MV-4-11 (cell line): ENCODE data around the gene CDKL4.
"Not testable (repeated sequence)": the region's sequence is repeated elsewhere in the genome, so short reads cannot be mapped to it uniquely, and the experiment has no call there.

Experiments used
- DNase-seq: peaks from one replicate; lab custom pipeline; 2025; lab: John Stamatoyannopoulos, UW

Gene CDKL4

DNA sequence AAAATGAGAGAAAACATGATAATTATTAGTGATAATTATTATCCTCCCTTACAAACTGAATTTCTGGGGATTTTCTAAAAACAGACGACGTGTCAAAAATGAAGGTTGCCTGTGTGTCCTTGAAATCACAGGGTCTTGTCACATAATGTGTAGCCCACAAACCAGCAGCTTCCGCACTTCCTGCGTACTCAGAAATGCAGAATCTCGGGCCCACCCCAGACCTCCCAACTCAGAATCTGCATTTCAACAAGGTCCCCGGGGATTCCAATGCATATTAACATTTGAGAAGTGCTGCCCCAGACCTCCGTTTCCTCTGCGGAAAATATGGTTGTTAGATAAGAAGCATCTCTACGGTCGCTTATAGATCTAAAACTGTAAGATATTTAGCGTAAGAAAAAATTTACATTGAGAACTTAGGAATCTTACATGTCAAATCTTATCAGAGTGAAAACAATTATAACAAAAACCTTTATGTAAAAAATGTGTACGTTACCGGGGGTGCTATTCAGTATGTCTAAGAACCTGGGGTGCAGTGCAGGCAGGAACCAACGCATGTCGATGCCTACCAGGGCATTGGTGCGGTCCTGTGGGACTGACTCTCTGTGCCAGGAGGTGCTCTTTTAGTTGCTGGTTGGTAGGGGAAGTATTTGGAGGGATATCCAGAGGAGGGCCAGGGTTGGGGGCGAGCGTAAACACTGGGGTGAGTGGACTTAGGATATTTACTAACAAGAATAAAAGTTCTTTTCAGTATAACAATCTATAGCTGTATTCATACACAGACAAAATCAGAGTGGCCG is 15.2 kb downstream of the CDKL4 start:
- DNase-seq: no peak

DNA sequence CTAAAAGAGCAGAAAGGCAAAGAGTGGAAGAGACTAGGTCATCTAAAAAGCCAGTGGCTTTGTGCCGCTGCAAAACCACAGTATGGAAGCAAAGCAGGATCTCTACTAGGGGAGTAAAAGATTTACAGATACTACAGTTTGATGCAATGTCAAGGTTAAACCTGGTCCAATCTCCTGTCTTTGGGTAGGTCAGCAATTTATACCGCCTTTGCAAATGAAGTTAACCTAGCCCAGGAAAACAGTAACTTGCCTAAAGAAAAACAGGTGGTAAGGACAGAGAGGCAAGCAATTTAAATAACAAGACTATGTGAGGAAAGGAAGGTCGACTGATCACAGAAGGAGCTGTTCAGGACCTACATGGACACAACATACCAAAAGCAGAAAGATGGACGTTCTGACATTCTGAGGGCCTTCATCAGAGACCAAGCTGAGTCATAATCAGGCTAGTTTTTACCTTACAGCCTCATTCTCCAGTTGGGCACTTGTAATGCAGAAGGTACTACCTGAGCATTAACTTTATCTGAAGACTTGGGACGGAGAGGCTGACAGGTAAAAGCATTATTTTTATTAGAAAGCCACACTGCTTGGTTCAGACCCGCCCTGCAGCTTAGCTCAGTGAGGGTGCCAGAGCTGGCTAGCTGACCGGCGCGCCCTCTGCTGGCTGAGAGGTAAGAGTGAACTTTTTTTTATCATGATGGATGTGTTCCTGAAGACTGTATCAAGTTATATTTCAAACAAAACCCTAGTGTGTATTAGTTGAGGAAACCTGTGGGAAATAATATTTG is 15.9 kb downstream of the CDKL4 start:
- DNase-seq: peak; percentile 57

DNA sequence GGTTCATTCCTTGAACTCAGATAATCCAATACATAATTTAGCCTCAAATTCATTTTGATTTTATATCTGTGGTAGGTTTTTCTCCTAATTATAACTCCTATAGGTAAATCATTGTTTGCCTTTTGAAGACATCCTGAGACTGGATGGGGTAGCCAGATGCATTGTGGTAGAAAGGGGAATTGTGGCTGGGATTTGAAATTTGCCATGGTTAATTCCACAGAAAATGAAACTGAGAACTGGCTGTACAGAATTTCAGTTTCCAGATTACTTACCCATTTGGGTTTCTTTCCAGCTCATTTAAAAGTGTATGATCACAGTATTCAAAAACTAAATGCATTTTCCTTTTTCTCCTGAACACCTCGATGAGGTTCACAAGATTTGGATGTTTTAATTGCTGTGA is 18.2 kb downstream of the CDKL4 start:
- peak; percentile 13 for DNase-seq

- DNase-seq: no peak
Observed at GRCh38 chr2:39223909-39224308, 19.9 kb downstream of the CDKL4 start.

DNA sequence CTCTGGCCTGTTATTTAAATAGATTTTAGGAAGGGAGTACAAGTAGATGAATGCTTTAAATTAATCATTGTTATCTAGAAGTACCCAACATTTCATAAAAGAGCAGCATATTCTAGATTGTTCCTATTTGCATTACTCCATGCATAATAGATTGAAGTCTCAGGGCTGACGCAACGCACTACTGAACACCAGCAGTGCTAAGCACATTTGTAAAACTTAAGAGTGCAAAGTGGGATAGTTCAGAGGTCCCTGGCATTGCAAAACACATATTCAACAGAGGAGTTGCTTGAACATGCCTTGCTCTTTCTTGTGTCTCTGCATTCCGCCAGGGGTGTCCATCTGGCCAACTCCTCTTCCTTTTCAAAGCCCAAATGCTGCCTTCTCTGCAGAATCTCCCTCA is 22.3 kb downstream of the CDKL4 start:
- no peak for DNase-seq

- DNase-seq: no peak
Observed at GRCh38 chr2:39220136-39220535, 23.6 kb downstream of the CDKL4 start.

- no peak for DNase-seq
Observed at GRCh38 chr2:39218391-39218790, 25.4 kb downstream of the CDKL4 start.

GRCh38 chr2:39217192-39217550 is 26.6 kb downstream of the CDKL4 start:
- no peak for DNase-seq

- DNase-seq: peak; percentile 37
Observed at GRCh38 chr2:39216346-39217191, 27.2 kb downstream of the CDKL4 start.

DNA sequence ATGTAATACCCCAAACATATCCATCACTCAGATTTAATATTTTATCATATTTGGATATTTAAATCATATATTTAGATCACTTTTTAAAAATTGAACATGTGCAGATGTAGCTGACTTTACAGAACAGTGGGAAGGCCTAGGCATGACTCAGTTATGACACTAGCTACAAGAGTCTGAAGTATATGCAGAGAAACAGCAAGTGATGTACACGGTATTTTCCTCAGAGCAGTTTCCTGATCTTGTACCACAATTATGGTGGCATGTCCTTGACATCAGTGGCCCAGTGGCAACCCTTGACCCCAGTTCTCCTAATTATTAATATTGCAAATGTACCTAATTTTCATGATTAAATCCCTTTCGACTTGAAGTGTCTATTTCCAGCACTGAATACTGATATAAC is 28.2 kb downstream of the CDKL4 start:
- no peak for DNase-seq

DNA sequence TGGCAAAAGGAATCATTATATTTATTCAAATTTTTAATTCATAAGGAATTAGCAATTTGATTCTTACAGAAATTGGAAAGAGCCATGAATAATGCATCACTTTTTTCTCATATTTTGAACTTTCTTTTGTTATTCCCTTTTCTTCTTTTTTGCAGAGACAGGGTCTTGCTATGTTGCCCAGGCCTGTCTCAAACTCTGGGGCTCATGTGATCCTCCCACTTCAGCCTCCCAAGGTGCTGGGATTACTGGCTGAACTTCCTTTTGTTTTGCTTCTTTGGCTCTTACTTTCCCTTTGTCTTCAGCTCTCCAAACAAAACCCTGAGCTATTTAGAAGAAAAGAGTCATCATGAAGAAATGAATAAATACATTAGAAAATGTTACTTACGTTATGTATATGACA is 30.8 kb downstream of the CDKL4 start:
- DNase-seq: no peak

GRCh38 chr2:39210846-39211245 is 32.9 kb downstream of the CDKL4 start:
- DNase-seq: no peak

GRCh38 chr2:39203382-39203781 is 40.4 kb downstream of the CDKL4 start:
- DNase-seq: no peak

- peak; percentile 1 for DNase-seq
Observed at GRCh38 chr2:39202639-39203369, 41.0 kb downstream of the CDKL4 start.

DNA sequence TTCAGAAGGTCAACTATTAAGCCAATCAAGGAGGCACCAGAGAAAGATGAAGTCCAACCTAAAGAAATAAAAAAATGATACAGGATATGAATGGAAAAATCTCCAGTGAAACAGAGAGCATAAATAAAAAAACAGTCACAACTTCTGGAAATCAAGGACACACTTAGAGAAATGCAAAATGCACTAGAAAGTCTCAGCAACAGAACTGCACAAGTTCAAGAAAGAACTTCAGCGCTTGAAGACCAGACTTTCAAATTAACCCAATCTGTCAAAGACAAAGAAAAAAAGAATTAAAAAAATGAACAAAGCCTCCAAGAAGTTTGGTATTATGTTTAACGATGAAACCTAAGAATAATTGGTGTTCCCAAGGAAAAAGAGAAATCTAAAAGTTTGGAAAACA is 46.8 kb downstream of the CDKL4 start:
- not testable (repeated sequence) for DNase-seq

DNA sequence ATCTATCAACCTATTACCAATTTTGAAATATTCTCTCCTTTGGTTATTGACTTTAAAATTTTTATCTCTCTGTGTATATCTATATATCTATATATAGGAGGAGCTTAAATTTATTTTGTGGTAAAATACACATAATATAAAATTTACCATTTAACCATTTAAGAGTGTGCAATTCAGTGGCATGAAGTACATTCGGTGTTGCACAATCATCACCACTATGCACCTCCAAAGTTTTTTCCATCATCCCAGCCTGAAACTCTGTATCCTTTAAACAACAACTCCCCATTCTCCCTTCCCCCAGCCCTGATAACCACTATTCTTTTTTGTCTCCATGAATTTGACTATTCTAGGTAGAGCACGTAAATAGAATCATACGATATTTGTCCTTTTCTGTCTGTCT is 49.1 kb downstream of the CDKL4 start:
- DNase-seq: no peak

- DNase-seq: no peak
Observed at GRCh38 chr2:39188960-39189494, 54.7 kb downstream of the CDKL4 start.

DNA sequence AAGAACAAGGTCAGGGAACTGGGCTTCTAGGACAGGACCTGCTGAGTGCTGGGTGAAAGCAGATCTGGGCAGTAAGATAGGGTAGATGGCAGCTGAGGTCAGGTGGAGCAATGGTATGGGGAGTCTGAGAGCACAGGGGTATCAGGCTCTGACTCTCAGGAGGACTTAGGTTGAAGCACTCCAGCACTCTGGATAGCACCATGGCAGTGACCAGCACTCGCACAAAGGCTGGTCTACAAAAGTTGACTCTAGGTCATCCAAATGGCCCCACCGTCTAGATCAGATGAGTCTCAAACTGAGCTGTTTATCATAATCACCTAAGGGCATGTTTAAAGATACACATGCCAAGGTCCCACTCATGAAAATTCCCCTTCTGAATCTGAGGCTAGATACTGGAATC is 60.1 kb downstream of the CDKL4 start:
- DNase-seq: no peak

DNA sequence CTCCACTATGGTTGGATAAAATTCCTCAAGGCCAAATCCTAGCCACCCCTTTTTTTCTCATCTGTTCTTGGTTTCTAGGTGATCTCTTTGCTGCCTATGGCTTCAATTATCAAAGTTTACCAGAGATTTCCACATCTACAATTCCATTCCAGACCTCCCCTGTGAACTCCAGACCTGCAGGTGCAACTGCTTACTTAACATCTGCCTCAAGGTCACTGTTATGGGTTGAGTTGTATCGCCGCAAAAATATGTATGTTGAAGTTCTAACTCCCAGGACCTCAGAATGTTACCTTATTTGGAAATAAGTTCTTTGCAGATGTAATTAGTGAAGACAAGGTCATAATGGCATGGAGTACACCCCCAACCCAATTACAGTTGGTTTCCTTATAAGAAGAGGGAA is 62.5 kb downstream of the CDKL4 start:
- DNase-seq: no peak

GRCh38 chr2:39179974-39180960 is 63.5 kb downstream of the CDKL4 start:
- DNase-seq: no peak
